CMK (cell line): ENCODE results near the gene SAV1.

Experiments used
- DNase-seq: peaks from one replicate; pipeline ENCODE4 v3.0.0-alpha.2; 2010; ENCODE audit warnings: low read depth

The SAV1 gene

DNA sequence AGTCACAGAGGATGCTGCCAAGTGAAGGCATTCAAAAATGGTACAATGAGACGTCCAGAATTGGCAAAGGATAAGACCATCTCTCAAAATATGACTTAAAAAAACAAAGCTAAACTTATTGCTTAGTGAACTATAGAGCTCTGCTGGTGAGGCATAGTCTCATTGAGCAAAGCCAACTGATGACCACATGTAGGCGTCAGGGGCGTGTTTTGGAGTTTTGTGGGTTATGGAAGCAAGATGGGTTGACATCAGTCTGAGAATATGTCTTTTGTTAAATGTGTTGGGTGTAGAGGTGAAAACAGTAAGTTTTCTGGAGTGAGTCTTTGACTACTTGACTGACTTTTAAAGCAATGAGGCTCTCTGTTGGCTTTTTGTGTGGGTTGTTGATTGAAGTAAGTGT lies 60.9 kb downstream of the SAV1 start:
- DNase-seq: no peak

DNA sequence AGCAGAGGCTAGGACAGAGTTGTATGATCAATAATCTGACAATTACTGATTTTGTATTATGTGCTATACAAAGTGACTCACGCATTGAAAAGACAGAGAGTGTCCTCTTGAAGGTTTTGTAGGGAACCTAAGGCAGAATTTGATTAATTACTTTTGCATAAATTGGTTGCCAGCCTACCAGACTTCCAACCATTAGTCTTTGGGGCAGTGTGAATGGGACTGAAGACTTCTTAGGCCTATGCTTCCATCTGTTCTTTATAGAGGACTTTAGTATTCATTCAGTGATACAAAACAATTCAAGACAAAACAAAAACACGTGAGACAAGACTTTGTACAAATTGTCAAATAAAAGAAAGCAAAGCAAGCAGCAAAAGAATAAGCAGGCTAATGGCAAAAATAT lies 61.6 kb downstream of the SAV1 start:
- no peak for DNase-seq

DNA sequence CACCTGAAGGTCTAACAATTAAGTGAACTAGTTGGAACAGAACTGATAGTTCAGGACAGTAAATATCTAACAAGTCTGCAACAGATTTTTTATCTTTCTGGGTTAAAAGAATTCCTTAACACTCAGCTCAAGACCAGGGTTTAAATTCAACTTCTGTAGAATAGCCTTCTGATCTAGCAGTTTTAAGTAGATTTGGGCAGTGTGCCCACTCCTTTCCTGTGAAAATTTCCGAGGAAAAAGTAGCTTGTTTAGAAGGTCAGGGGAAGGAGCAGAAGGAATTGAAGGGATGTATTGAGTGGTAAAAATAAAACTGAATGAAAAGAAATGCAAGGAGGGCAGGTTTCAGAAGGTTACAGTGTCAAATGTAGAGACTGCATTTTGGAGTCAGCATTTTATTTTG lies 62.3 kb downstream of the SAV1 start:
- no peak for DNase-seq

DNA sequence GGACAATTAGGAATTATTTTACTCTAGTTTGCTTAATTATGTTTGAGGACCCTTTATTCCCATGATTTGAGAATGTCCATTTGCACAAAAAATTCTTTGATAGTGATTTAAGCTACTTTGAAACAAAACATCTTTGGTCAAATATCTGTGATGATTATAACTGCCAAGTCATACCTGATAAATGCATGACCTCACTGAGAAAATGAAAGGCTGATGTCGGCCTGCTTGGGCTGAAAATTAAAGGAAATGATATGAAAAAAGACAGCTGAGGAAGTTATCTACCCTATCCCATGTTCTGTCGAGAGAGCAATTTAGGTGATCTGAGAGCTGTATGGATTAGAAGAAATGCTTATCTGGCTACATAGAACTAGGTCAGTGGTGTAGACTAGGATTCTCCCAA lies 64.5 kb downstream of the SAV1 start:
- no peak for DNase-seq

DNA sequence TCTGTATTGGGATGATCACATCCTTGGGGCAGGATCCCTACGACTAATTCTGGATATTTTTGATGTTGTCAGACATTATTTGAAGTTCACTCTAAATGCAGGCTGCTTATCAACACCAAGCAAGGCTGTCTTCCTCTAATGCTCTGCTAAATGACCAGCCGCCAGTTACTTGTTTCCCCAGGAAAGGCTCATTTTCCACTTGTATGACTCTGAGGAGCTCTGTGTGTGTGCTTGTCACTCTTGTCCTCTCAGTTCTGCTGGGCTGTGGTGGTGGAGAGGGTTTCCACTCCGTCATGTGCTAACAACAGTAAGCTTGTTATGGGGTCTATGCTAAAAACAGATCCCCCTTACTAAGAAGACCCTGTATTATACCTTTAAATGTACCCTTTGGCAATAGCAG lies 66.1 kb downstream of the SAV1 start:
- no peak for DNase-seq

DNA sequence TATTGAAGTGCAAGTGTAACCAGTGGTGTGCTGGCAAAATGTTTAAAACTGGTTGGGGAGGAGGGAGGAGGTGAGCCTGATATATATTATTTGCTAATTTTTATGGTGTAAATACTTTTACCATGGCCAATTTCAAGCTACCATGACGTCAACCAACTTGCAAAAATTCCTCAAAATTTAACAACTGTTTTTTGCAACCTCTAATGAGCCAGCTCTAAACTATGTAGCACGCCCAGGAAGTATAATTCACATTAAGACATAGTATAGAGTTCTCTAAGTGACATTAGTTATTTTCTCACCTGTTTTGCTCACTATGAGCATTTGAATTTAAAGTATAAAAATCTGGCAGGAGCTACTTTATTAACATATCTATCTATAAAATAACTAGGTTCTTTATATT lies 66.7 kb downstream of the SAV1 start:
- DNase-seq: no peak

DNA sequence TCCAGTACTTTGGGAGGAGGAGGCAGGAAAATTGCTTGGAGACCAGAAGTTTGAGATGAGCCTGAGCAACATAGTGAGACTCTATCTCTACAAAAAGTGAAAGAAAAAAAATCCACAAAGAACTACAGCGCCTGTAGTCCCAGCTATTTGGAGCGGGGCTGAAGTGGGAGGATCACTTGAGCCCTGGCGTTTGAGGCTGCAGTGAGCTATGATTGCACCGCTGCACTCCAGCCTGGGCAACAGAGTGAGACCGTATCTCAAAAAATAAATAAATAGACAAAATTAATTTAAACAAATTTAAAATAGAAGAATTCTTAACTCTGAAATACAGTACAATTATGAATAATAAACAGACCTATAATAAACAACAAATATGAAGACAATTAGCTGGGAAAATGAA lies 67.3 kb downstream of the SAV1 start:
- DNase-seq: no peak

DNA sequence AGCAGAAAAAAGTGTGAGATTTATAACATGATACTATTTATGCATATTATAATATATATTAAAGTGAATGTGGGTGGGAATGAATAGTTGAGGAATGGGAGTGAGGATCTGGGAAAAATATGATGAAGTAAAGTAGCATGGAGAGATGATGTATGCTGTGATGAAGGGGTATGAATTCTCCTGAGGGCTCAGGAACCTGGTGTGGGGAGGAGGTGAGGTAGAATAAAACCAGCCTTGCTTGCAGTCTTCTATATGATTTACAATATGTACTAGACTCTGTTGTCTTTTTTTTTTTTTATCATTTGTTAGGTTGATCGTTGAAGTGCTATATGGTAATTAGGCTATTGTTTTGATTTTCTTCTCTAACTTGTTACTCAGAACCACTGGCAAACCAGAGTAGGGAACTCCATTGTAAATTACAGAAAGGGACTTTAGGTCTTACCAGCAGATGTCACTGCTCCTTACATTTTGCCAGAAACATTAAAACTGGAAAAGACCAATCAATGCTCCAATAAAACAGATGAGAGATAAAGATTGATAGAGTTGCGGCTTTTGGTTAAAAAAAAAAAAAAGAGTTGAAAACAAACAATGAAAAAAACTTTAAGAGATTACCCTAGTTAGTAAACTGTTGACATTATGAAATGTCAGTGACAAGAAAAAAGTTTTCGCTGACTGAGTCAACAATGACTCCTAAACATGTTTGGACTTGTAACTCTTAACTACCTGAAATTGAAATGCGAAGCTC lies 68.2 kb downstream of the SAV1 start:
- DNase-seq: no peak

DNA sequence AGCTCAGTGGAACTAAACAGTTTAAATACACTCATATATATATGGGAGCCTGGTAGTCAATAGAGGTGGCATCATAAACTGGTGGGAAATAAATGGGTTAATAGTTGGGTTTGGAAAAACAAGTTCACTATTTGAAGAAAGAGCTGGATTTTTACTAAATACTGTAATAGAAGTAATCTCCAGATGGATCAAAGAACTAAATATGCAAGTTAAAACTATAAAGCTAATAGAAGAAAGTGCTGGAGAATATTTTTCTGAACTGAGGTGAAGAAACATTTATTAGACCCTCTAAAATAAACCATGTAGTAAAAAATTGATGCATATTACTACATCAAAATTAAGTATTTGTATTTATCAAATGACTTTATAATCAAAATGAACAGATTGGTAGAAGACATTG lies 69.3 kb downstream of the SAV1 start:
- no peak for DNase-seq

DNA sequence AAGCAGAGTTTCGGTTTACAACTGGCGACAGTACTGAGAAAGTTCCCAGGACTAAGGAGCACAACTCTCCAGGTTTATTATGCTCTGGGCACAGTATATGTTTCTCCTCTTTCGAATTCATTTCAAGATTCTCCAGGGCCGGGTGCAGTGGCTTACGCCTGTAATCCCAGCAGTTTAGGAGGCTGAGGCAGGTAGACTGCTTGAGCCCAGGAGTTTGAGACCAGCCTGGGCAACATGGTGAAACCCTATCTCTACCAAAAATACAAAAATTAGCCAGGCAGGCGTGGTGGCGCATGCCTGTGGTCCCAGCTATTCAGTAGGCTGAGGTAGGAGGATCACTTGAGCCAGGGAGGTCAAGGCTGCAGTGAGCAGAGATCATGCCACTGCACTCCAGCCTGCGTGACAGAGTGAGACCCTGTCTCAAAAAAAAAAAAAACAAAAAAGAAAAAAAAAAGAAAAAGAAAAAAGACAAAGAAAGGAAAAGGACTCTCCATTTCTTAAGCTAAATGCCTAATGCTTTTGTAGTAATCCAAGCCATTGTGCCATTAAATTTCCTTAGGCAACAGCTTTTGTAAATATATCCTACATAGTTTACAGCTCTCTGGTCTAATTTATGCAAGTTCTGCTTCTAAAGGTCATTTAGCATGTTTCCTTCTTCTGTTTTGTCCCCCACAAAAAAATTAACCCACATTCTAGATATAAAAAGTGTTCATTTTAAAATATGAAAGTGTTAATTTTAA lies 73.4 kb downstream of the SAV1 start:
- DNase-seq: no peak

DNA sequence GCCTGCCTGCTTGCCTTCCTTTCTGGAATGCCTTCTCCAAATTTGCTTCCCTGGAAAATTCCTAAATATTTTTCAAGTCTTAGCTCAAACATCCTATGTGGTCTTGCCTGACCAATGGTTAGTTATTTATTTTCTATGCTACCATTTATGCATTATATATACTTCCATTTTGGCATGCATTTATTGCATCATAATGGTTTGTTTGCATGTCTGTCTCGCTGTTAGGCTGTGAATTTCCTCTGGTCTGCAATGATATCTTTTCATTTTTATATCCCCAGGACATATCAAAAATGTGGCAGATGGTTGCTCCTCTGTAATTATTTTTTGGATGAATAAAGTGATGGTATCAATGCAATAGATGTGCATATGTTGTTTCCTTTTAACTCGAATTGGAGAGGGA lies 77.6 kb downstream of the SAV1 start:
- DNase-seq: no peak
